ENCODE measurements around the gene NRIP2.

NRIP2 gene

GRCh38 chr12:2785017-2785416 lies 49.8 kb downstream of the NRIP2 start:
- no peak overlapping the region for H3K4me3 ChIP-seq (ENCODE audit: low read depth, low read length)
- TF ChIP-seq, protein P1, sequence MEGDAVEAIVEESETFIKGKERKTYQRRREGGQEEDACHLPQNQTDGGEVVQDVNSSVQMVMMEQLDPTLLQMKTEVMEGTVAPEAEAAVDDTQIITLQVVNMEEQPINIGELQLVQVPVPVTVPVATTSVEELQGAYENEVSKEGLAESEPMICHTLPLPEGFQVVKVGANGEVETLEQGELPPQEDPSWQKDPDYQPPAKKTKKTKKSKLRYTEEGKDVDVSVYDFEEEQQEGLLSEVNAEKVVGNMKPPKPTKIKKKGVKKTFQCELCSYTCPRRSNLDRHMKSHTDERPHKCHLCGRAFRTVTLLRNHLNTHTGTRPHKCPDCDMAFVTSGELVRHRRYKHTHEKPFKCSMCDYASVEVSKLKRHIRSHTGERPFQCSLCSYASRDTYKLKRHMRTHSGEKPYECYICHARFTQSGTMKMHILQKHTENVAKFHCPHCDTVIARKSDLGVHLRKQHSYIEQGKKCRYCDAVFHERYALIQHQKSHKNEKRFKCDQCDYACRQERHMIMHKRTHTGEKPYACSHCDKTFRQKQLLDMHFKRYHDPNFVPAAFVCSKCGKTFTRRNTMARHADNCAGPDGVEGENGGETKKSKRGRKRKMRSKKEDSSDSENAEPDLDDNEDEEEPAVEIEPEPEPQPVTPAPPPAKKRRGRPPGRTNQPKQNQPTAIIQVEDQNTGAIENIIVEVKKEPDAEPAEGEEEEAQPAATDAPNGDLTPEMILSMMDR (IDR thresholded peaks at IDR 0.05; ENCODE audit: borderline replicate concordance, insufficient read depth, low read depth, low read length): no peak

- TF ChIP-seq, protein P1 (IDR thresholded peaks at IDR 0.05; ENCODE audit: borderline replicate concordance, insufficient read depth, low read depth, low read length): peak; percentile 94
- H3K4me3 ChIP-seq (ENCODE audit: low read depth, low read length): no peak overlapping the region
Observed at GRCh38 chr12:2783936-2784600, 50.8 kb downstream of the NRIP2 start.

DNA sequence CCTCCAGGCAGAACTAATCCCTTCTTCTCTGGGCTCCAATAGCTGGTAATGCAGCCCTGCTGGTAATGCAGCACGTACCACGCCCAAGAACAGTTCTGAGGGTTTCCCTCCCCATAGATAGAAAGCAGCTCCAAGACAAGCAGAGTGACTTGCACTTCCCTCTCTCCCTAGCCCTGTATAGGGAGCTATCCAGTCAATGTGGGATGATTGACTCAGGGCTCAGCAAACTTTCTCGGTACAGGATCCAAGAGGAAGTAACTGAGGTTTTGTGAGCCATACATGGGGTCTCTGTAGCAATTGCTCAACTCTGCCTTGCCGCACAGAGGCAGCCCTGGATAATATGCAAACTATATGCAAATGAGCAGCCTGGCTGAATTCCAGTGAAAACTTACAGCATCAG lies 55.6 kb downstream of the NRIP2 start:
- TF ChIP-seq, protein P1 (IDR thresholded peaks at IDR 0.05; ENCODE audit: borderline replicate concordance, insufficient read depth, low read depth, low read length): no peak
- H3K4me3 ChIP-seq (ENCODE audit: low read depth, low read length): no peak overlapping the region

GRCh38 chr12:2776129-2776806 lies 58.6 kb downstream of the NRIP2 start:
- no peak overlapping the region for H3K4me3 ChIP-seq (ENCODE audit: low read depth, low read length)
- TF ChIP-seq, protein P1 (IDR thresholded peaks at IDR 0.05; ENCODE audit: borderline replicate concordance, insufficient read depth, low read depth, low read length): no peak

DNA sequence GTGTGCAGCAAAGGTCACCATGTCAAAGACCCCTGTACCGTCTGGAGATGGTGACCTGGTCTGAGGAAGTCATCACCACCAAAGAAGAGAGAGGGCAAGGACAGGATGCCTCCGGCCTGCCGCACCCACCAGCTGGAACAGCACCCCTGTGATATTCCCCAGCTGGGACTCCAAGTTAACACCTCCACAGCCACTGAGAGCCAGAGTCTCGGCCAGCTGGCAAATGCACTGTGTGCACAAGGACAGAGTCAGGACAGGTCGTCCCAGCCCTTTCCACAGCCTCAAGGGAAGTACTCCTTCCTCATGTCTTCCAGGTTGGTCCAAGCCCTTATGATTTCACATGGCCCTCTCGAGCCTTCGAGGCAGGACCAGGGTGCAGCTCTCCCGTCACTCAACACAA lies 59.4 kb downstream of the NRIP2 start:
- no peak overlapping the region for H3K4me3 ChIP-seq (ENCODE audit: low read depth, low read length)
- TF ChIP-seq, protein P1 (IDR thresholded peaks at IDR 0.05; ENCODE audit: borderline replicate concordance, insufficient read depth, low read depth, low read length): no peak
